Measurements from ENCODE around the gene KMT2D. TPM values are rescaled to one million over a fixed set of nuclear protein-coding genes. Genes with fewer than 3 reads are reported as not detected.

KMT2D gene
- total RNA-seq, 2 experiments from 2014 or later: 113 TPM

- Mint-ChIP-seq H3K4me1 (ENCODE audit: low read depth) (peaks cover 58% of the 10 kb centered on the region), H3K9me3 (ENCODE audit: insufficient read depth) (no peaks in the 10 kb centered on the region), H3K4me3 (peak overlapping the region; percentile 95), H3K27me3 (ENCODE audit: low read depth) (no peaks in the 10 kb centered on the region), H3K27ac (peak overlapping the region; percentile 89), H3K36me3 (ENCODE audit: low read depth) (peaks cover 34% of the 10 kb centered on the region)
- POLR2A ChIA-PET: interaction anchor here (1.0 to 3.6 kb wide), 6 partner anchors 10 to 129 kb away, joined by 3 to 28 read pairs (median 6); partner anchors contain the start of genes DHH, RHEBL1, TUBA1A and TUBA1B
- DNase-seq: peak; percentile 37
- ATAC-seq: peak; percentile 16
- CTCF ChIA-PET: interaction anchor here (0.7 to 6.3 kb wide), 9 partner anchors 10 to 80 kb away, joined by 3 to 35 read pairs (median 5); partner anchors contain the start of gene RHEBL1
Measured at GRCh38 chr12:49059299-49060171, 1.1 kb downstream of the KMT2D start.

- H3K4me3 Mint-ChIP-seq: peak overlapping the region; percentile 95
- ATAC-seq (no peak), DNase-seq (no peak)
- peaks cover 56% of the 10 kb centered on the region for H3K4me1 Mint-ChIP-seq (ENCODE audit: low read depth)
- ChIA-PET CTCF (interaction anchor here (0.6 to 6.3 kb wide), 13 partner anchors 8 to 79 kb away, joined by 3 to 35 read pairs (median 4); partner anchors contain the start of genes RHEBL1 and TUBA1B), POLR2A (interaction anchor here (1.4 to 3.6 kb wide), 2 partner anchors 15 to 72 kb away, joined by 4 to 28 read pairs; partner anchors contain the start of gene TUBA1B)
- H3K27me3 Mint-ChIP-seq (ENCODE audit: low read depth): no peaks in the 10 kb centered on the region
- peaks cover 37% of the 10 kb centered on the region for H3K36me3 Mint-ChIP-seq (ENCODE audit: low read depth)
- H3K27ac Mint-ChIP-seq: peak overlapping the region; percentile 89
- H3K9me3 Mint-ChIP-seq (ENCODE audit: insufficient read depth): no peaks in the 10 kb centered on the region
Measured at GRCh38 chr12:49059045-49059298, 1.6 kb downstream of the KMT2D start.

- Mint-ChIP-seq H3K4me1 (ENCODE audit: low read depth) (peaks cover 51% of the 10 kb centered on the region), H3K27ac (peak overlapping the region; percentile 89), H3K36me3 (ENCODE audit: low read depth) (peaks cover 37% of the 10 kb centered on the region), H3K9me3 (ENCODE audit: insufficient read depth) (no peaks in the 10 kb centered on the region), H3K4me3 (peak overlapping the region; percentile 95), H3K27me3 (ENCODE audit: low read depth) (no peaks in the 10 kb centered on the region)
- CTCF ChIA-PET: interaction anchor here (0.6 to 6.3 kb wide), 15 partner anchors 9 to 241 kb away, joined by 3 to 35 read pairs (median 4); partner anchors contain the start of genes RHEBL1 and TUBA1B
- ATAC-seq: no peak
- DNase-seq: no peak
- POLR2A ChIA-PET: interaction anchor here (1.4 to 3.6 kb wide), 2 partner anchors 15 to 73 kb away, joined by 4 to 28 read pairs; partner anchors contain the start of gene TUBA1B
Measured at GRCh38 chr12:49058366-49059044, 2.1 kb downstream of the KMT2D start.

GRCh38 chr12:49057888-49058287 lies 2.7 kb downstream of the KMT2D start:
- CTCF ChIA-PET: interaction anchor here (0.8 to 6.3 kb wide), 10 partner anchors 12 to 241 kb away, joined by 3 to 35 read pairs (median 4); partner anchors contain the start of gene RHEBL1
- ATAC-seq (no peak), DNase-seq (no peak)
- H3K27me3 Mint-ChIP-seq (ENCODE audit: low read depth): no peaks in the 10 kb centered on the region
- peak overlapping the region; percentile 89 for H3K27ac Mint-ChIP-seq
- H3K4me3 Mint-ChIP-seq: peak overlapping the region; percentile 95
- POLR2A ChIA-PET: interaction anchor here (1.4 to 3.6 kb wide), 2 partner anchors 14 to 73 kb away, joined by 4 to 28 read pairs; partner anchors contain the start of gene TUBA1B
- no peaks in the 10 kb centered on the region for H3K9me3 Mint-ChIP-seq (ENCODE audit: insufficient read depth)
- H3K4me1 Mint-ChIP-seq (ENCODE audit: low read depth): peaks cover 51% of the 10 kb centered on the region
- H3K36me3 Mint-ChIP-seq (ENCODE audit: low read depth): peaks cover 44% of the 10 kb centered on the region

- Mint-ChIP-seq H3K27me3 (ENCODE audit: low read depth) (no peaks in the 10 kb centered on the region), H3K4me3 (peak overlapping the region; percentile 95), H3K4me1 (ENCODE audit: low read depth) (peaks cover 43% of the 10 kb centered on the region), H3K27ac (peak overlapping the region; percentile 36), H3K36me3 (ENCODE audit: low read depth) (peaks cover 59% of the 10 kb centered on the region), H3K9me3 (ENCODE audit: insufficient read depth) (no peaks in the 10 kb centered on the region)
- peak; percentile 72 for DNase-seq
- POLR2A ChIA-PET: interaction anchor here (0.6 to 2.6 kb wide), 5 partner anchors 14 to 133 kb away, joined by 3 to 18 read pairs (median 4); partner anchors contain the start of genes RHEBL1, TUBA1A and TUBA1B
- CTCF ChIA-PET: interaction anchor here (0.8 to 6.3 kb wide), 9 partner anchors 8 to 74 kb away, joined by 3 to 35 read pairs (median 4); partner anchors contain the start of genes DHH and RHEBL1
- ATAC-seq: peak; percentile 70
Measured at GRCh38 chr12:49055978-49056754, 4.4 kb downstream of the KMT2D start.

GRCh38 chr12:49055092-49055491 lies 5.5 kb downstream of the KMT2D start:
- DNase-seq (no peak), ATAC-seq (no peak)
- Mint-ChIP-seq H3K4me3 (no peak overlapping the region), H3K9me3 (ENCODE audit: insufficient read depth) (no peaks in the 10 kb centered on the region), H3K27me3 (ENCODE audit: low read depth) (no peaks in the 10 kb centered on the region), H3K27ac (peak overlapping the region; percentile 4), H3K4me1 (ENCODE audit: low read depth) (peaks cover 41% of the 10 kb centered on the region), H3K36me3 (ENCODE audit: low read depth) (peaks cover 66% of the 10 kb centered on the region)
- POLR2A ChIA-PET: interaction anchor here (0.8 to 2.6 kb wide), 4 partner anchors 15 to 134 kb away, joined by 3 to 18 read pairs (median 3); partner anchors contain the start of genes RHEBL1, TUBA1A and TUBA1B
- CTCF ChIA-PET: interaction anchor here (1.0 to 6.3 kb wide), 7 partner anchors 9 to 75 kb away, joined by 3 to 35 read pairs (median 5); partner anchors contain the start of genes DHH and RHEBL1

- peaks cover 41% of the 10 kb centered on the region for H3K4me1 Mint-ChIP-seq (ENCODE audit: low read depth)
- H3K4me3 Mint-ChIP-seq: no peak overlapping the region
- ChIA-PET POLR2A (interaction anchor here (0.8 to 2.6 kb wide), 2 partner anchors 15 to 76 kb away, joined by 3 to 18 read pairs; partner anchors contain the start of genes RHEBL1 and TUBA1B), CTCF (interaction anchor here (1.0 to 6.3 kb wide), 5 partner anchors 9 to 66 kb away, joined by 5 to 35 read pairs (median 6); partner anchors contain the start of gene RHEBL1)
- ATAC-seq (no peak), DNase-seq (no peak)
- peaks cover 69% of the 10 kb centered on the region for H3K36me3 Mint-ChIP-seq (ENCODE audit: low read depth)
- no peaks in the 10 kb centered on the region for H3K9me3 Mint-ChIP-seq (ENCODE audit: insufficient read depth)
- peak overlapping the region; percentile 4 for H3K27ac Mint-ChIP-seq
- H3K27me3 Mint-ChIP-seq (ENCODE audit: low read depth): no peaks in the 10 kb centered on the region
Measured at GRCh38 chr12:49054524-49054923, 6.1 kb downstream of the KMT2D start.

GRCh38 chr12:49054096-49054495 lies 6.5 kb downstream of the KMT2D start:
- no peak overlapping the region for H3K4me3 Mint-ChIP-seq
- H3K27ac Mint-ChIP-seq: no peak overlapping the region
- no peaks in the 10 kb centered on the region for H3K9me3 Mint-ChIP-seq (ENCODE audit: insufficient read depth)
- CTCF ChIA-PET: interaction anchor here (2.4 kb wide), 1 partner anchor 10 kb away, joined by 17 read pairs; no protein-coding TSS in a partner anchor
- ATAC-seq (no peak), DNase-seq (no peak)
- peaks cover 41% of the 10 kb centered on the region for H3K4me1 Mint-ChIP-seq (ENCODE audit: low read depth)
- POLR2A ChIA-PET: interaction anchor here (2.6 kb wide), 1 partner anchor 77 kb away, joined by 18 read pairs; the partner anchor contains the start of gene TUBA1B
- no peaks in the 10 kb centered on the region for H3K27me3 Mint-ChIP-seq (ENCODE audit: low read depth)
- peaks cover 66% of the 10 kb centered on the region for H3K36me3 Mint-ChIP-seq (ENCODE audit: low read depth)

- ATAC-seq (no peak), DNase-seq (no peak)
- Mint-ChIP-seq H3K4me1 (ENCODE audit: low read depth) (peaks cover 30% of the 10 kb centered on the region), H3K27me3 (ENCODE audit: low read depth) (no peaks in the 10 kb centered on the region), H3K4me3 (no peak overlapping the region), H3K27ac (no peak overlapping the region), H3K9me3 (ENCODE audit: insufficient read depth) (no peaks in the 10 kb centered on the region), H3K36me3 (ENCODE audit: low read depth) (peaks cover 72% of the 10 kb centered on the region)
- ChIA-PET CTCF (interaction anchor here (0.7 kb wide), 1 partner anchor 65 kb away, joined by 3 read pairs; no protein-coding TSS in a partner anchor), POLR2A (no interaction called here)
Measured at GRCh38 chr12:49052451-49053208, 8.0 kb downstream of the KMT2D start.

- H3K36me3 Mint-ChIP-seq (ENCODE audit: low read depth): peaks cover 70% of the 10 kb centered on the region
- ATAC-seq (no peak), DNase-seq (no peak)
- no peaks in the 10 kb centered on the region for H3K9me3 Mint-ChIP-seq (ENCODE audit: insufficient read depth)
- H3K27me3 Mint-ChIP-seq (ENCODE audit: low read depth): no peaks in the 10 kb centered on the region
- H3K4me3 Mint-ChIP-seq: no peak overlapping the region
- peaks cover 23% of the 10 kb centered on the region for H3K4me1 Mint-ChIP-seq (ENCODE audit: low read depth)
- ChIA-PET POLR2A (no interaction called here), CTCF (no interaction called here)
- no peak overlapping the region for H3K27ac Mint-ChIP-seq
Measured at GRCh38 chr12:49051777-49052438, 8.7 kb downstream of the KMT2D start.
